Measurements from ENCODE around the gene NPHS1. TPM values are rescaled to one million over a fixed set of nuclear protein-coding genes. Genes with fewer than 3 reads are reported as not detected.

The NPHS1 gene
- total RNA-seq, 4 donors from 2014 or later, result 0.14 TPM; not detected in 3

DNA sequence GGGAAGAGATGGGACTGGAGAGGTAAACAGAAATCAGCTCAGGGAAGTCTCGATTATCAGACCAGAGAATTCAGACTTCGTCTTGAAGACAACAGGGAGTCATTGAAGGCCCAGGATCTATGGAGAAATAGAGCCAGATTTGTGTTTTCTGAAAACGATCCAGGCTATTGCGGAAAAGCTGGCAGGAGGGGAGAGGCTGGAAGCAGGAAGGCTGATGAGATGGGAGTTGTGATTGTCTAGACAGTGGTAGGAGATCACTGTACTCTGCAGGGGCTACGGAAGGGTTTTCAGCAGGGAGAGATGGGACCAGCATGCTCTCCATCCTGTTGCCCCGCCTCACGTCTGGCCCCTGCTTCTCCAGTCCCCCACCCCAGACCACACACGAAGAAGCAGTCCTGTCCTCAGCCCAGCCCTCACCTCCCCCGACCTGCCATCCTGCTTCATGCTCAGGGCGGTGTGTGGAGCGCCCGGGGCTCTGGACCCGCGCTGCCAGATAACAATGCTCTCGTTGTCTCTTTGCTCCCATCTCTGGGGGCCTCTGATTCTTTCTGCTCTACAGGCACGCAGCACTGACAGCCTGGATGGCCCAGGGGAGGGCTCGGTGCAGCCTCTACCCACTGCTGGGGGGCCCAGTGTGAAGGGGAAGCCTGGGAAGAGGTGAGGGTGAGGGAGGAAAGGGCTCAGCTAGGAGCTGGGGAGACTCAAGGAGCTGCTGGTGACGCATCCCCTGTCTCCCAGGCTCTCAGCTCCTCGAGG lies 75.0 kb downstream of the NPHS1 start:
- TF ChIP-seq POLR2A (IDR thresholded peaks at IDR 0.05), result no peak
- TF ChIP-seq, protein P1, sequence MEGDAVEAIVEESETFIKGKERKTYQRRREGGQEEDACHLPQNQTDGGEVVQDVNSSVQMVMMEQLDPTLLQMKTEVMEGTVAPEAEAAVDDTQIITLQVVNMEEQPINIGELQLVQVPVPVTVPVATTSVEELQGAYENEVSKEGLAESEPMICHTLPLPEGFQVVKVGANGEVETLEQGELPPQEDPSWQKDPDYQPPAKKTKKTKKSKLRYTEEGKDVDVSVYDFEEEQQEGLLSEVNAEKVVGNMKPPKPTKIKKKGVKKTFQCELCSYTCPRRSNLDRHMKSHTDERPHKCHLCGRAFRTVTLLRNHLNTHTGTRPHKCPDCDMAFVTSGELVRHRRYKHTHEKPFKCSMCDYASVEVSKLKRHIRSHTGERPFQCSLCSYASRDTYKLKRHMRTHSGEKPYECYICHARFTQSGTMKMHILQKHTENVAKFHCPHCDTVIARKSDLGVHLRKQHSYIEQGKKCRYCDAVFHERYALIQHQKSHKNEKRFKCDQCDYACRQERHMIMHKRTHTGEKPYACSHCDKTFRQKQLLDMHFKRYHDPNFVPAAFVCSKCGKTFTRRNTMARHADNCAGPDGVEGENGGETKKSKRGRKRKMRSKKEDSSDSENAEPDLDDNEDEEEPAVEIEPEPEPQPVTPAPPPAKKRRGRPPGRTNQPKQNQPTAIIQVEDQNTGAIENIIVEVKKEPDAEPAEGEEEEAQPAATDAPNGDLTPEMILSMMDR (IDR thresholded peaks at IDR 0.05), result no peak
- H3K9me3 ChIP-seq, result no peaks in the 10 kb centered on the region
- intact Hi-C loops (cut with DNase I; ENCODE audit: low total_unique reads), result no loop called here
- no peak overlapping the region for H3K27ac ChIP-seq
- no peak for DNase-seq
- peaks cover 0 to 6% of the 10 kb centered on the region in 2 donors for H3K4me1 ChIP-seq
- no peak overlapping the region for H3K4me3 ChIP-seq
- H3K36me3 ChIP-seq, result no peaks in the 10 kb centered on the region
- H3K27me3 ChIP-seq, result no peaks in the 10 kb centered on the region

- intact Hi-C loops (cut with DNase I; ENCODE audit: low total_unique reads), result no loop called here
- TF ChIP-seq, protein P1 (IDR thresholded peaks at IDR 0.05), result no peak
- no peak for TF ChIP-seq POLR2A (IDR thresholded peaks at IDR 0.05)
Measured at GRCh38 chr19:35776102-35776788, 76.1 kb downstream of the NPHS1 start.

More at GRCh38 chr19:35776102-35776788, 76.1 kb downstream of the NPHS1 start:
- DNase-seq, result no peak
- Histone ChIP-seq H3K27me3 (no peaks in the 10 kb centered on the region), H3K27ac (peak overlapping the region; percentile 15 to 75), H3K4me3 (peak overlapping the region; percentile 40 to 93), H3K4me1 (peaks cover 0 to 6% of the 10 kb centered on the region in 2 donors), H3K9me3 (no peaks in the 10 kb centered on the region), H3K36me3 (no peaks in the 10 kb centered on the region)

Small RNA genes within 50 kb of the gene (small RNA-seq; reads per million reads assigned to genes)
- gene RN7SL402P, result not detected

Other genes starting within 250 kb of the NPHS1 start
- 10 to 100 TPM in 3 of 4 donors, 1 to 10 TPM in 1; 6.1 to 37.9 (median 17.7) TPM for gene HAUS5, start 239.8 kb downstream of the NPHS1 start, total RNA-seq
- gene RBM42, start 223.5 kb downstream of the NPHS1 start, total RNA-seq, result 10 to 100 TPM; 23.8 to 60.0 (median 31.5) TPM
- 1 to 10 TPM in 1 of 4 donors, under 1 TPM in 1, not detected in 2; 0.48 to 1.6 TPM for gene ETV2, start 210.8 kb downstream of the NPHS1 start, total RNA-seq
- 100 to 1,000 TPM in 3 of 4 donors, 10 to 100 TPM in 1; 47.4 to 344 (median 208) TPM for gene COX6B1, start 204.2 kb downstream of the NPHS1 start, total RNA-seq
- gene UPK1A, start 186.0 kb downstream of the NPHS1 start, total RNA-seq, result under 1 TPM in 1 of 4 donors, not detected in 3; 0.91 TPM
- gene ZBTB32, start 147.9 kb downstream of the NPHS1 start, total RNA-seq, result not detected
- gene KMT2B, start 134.5 kb downstream of the NPHS1 start, total RNA-seq, result 10 to 100 TPM in 3 of 4 donors, 1 to 10 TPM in 1; 5.0 to 60.8 (median 16.8) TPM
- 1 to 10 TPM in 3 of 4 donors, under 1 TPM in 1; 0.77 to 5.3 (median 2.2) TPM for gene IGFLR1, start 110.1 kb downstream of the NPHS1 start, total RNA-seq
- 100 to 1,000 TPM in 1 of 4 donors, 10 to 100 TPM in 2, 1 to 10 TPM in 1; 6.5 to 116 (median 19.5) TPM for gene U2AF1L4, start 107.1 kb downstream of the NPHS1 start, total RNA-seq
- gene PSENEN, start 106.9 kb downstream of the NPHS1 start, total RNA-seq, result 10 to 100 TPM in 3 of 4 donors, 1 to 10 TPM in 1; 5.3 to 37.3 (median 18.8) TPM
- gene LIN37, start 103.9 kb downstream of the NPHS1 start, total RNA-seq, result 10 to 100 TPM in 3 of 4 donors, 1 to 10 TPM in 1; 6.8 to 31.6 (median 16.9) TPM
- gene HSPB6, start 95.5 kb downstream of the NPHS1 start, total RNA-seq, result 100 to 1,000 TPM in 3 of 4 donors, 10 to 100 TPM in 1; 24.5 to 217 (median 134) TPM
- 10 to 100 TPM in 1 of 4 donors, 1 to 10 TPM in 3; 1.0 to 52.6 (median 4.1) TPM for gene PROSER3, start 94.3 kb downstream of the NPHS1 start, total RNA-seq
- gene ARHGAP33, start 76.9 kb downstream of the NPHS1 start, total RNA-seq, result 10 to 100 TPM in 2 of 4 donors, 1 to 10 TPM in 1, under 1 TPM in 1; 0.26 to 43.4 (median 8.9) TPM
- gene PRODH2, start 39.7 kb downstream of the NPHS1 start, total RNA-seq, result not detected
- gene KIRREL2, start 4.4 kb upstream of the NPHS1 start, total RNA-seq, result 1 to 10 TPM in 1 of 4 donors, under 1 TPM in 1, not detected in 2; 0.55 to 2.8 TPM
- gene APLP1, start 16.1 kb upstream of the NPHS1 start, total RNA-seq, result 10 to 100 TPM in 1 of 4 donors, 1 to 10 TPM in 1, not detected in 2; 6.1 to 16.2 TPM
- 10 to 100 TPM in 2 of 4 donors, 1 to 10 TPM in 2; 4.4 to 18.2 (median 9.5) TPM for gene NFKBID, start 48.0 kb upstream of the NPHS1 start, total RNA-seq
- gene HCST, start 50.0 kb upstream of the NPHS1 start, total RNA-seq, result 10 to 100 TPM in 1 of 4 donors, 1 to 10 TPM in 2, not detected in 1; 1.6 to 47.1 (median 4.5) TPM
- 10 to 100 TPM in 3 of 4 donors, 1 to 10 TPM in 1; 1.3 to 25.0 (median 14.9) TPM for gene TYROBP, start 55.8 kb upstream of the NPHS1 start, total RNA-seq
- 10 to 100 TPM in 2 of 4 donors, 1 to 10 TPM in 2; 3.1 to 22.4 (median 9.6) TPM for gene LRFN3, start 83.9 kb upstream of the NPHS1 start, total RNA-seq
- gene SDHAF1, start 142.7 kb upstream of the NPHS1 start, total RNA-seq, result 10 to 100 TPM; 23.8 to 80.0 (median 43.1) TPM
- gene SYNE4, start 156.3 kb upstream of the NPHS1 start, total RNA-seq, result 1 to 10 TPM in 1 of 4 donors, under 1 TPM in 1, not detected in 2; 0.24 to 1.7 TPM
- 10 to 100 TPM; 10.0 to 18.5 (median 17.0) TPM for gene ALKBH6, start 161.7 kb upstream of the NPHS1 start, total RNA-seq
- 10 to 100 TPM in 3 of 4 donors, 1 to 10 TPM in 1; 4.4 to 82.5 (median 34.8) TPM for gene CLIP3, start 180.4 kb upstream of the NPHS1 start, total RNA-seq
- 1 to 10 TPM in 3 of 4 donors, not detected in 1; 4.6 to 6.5 (median 6.2) TPM for gene THAP8, start 201.8 kb upstream of the NPHS1 start, total RNA-seq
- gene WDR62, start 202.4 kb upstream of the NPHS1 start, total RNA-seq, result 1 to 10 TPM in 2 of 4 donors, not detected in 2; 2.4 to 5.8 TPM

Measured in uterus (tissue), 4 donors.